ENCODE results near the gene OBSCN. TPM values are rescaled to one million over a fixed set of nuclear protein-coding genes. Genes with fewer than 3 reads are reported as not detected.

Gene OBSCN
- total and polyA plus RNA-seq, 2 of the 13 experiments (the other 11 are each of a cell fraction or from before 2014, with no cell fraction given): 0.20 TPM

DNA sequence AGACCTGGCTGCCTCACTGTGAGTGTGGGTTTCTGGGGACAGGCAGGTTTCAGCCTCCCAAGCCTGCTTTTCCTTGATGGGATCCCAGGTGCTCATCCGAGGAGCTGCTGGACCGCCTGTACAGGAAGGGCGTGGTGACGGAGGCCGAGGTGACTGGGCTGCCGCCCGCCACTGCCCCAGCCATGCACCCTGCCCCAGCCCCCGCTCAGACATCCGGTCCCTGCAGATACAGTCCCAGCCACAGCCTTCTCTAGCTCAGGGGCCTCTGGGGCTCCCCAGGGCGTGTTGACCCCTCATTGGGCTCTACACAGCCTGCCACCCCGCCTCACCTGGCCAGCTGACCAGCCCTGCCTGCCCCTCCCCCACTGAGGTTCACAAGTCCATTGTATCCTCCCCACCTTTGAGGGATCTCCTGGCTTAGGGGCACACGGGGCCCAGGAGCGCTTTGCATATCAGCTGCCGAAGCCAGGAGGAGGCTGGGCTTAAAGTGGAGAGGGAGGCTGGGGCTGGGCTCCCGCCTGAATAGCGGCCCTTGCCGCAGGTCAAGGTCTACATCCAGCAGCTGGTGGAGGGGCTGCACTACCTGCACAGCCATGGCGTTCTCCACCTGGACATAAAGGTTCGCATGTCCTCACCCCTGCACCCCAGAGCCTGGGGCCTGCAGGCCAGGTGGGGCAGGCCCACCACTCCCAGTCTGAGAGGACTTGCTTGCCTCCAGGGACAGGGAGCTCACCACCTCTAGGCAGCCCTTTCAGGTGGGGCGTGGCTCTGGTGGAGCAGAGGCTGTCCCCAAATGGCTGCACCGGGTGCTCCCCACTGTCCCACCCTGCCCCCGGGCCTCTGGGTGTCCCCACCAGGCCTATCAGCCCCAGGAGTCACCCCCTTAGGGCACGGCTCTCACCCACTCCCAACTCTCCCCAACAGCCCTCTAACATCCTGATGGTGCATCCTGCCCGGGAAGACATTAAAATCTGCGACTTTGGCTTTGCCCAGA is 160.3 kb downstream of the OBSCN start (continued):
- TF ChIP-seq, protein P1, sequence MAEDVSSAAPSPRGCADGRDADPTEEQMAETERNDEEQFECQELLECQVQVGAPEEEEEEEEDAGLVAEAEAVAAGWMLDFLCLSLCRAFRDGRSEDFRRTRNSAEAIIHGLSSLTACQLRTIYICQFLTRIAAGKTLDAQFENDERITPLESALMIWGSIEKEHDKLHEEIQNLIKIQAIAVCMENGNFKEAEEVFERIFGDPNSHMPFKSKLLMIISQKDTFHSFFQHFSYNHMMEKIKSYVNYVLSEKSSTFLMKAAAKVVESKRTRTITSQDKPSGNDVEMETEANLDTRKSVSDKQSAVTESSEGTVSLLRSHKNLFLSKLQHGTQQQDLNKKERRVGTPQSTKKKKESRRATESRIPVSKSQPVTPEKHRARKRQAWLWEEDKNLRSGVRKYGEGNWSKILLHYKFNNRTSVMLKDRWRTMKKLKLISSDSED (CRISPR knock-in tag; IDR thresholded peaks at IDR 0.05): no peak
- no peak for TF ChIP-seq TCF12 (IDR thresholded peaks at IDR 0.05)
- no peak for TF ChIP-seq TCF12 (CRISPR knock-in tag; IDR thresholded peaks at IDR 0.05)
- no peak for TF ChIP-seq TAF1 (CRISPR knock-in tag; IDR thresholded peaks at IDR 0.05)
- no peak for TF ChIP-seq ZNF674 (CRISPR knock-in tag; IDR thresholded peaks at IDR 0.05; ENCODE audit: low read depth)
- no peak for TF ChIP-seq HOXA9 (CRISPR knock-in tag; IDR thresholded peaks at IDR 0.05; ENCODE audit: borderline replicate concordance)
- TF ChIP-seq HES4 (CRISPR knock-in tag; IDR thresholded peaks at IDR 0.05; ENCODE audit: borderline replicate concordance): peak; percentile 24; the same call in 1 of the 2 replicates
- TF ChIP-seq ZMYM3 (CRISPR knock-in tag; IDR thresholded peaks at IDR 0.05): peak; percentile 93
- TF ChIP-seq HDAC2 (CRISPR knock-in tag; IDR thresholded peaks at IDR 0.05): no peak
- TF ChIP-seq, protein P2, sequence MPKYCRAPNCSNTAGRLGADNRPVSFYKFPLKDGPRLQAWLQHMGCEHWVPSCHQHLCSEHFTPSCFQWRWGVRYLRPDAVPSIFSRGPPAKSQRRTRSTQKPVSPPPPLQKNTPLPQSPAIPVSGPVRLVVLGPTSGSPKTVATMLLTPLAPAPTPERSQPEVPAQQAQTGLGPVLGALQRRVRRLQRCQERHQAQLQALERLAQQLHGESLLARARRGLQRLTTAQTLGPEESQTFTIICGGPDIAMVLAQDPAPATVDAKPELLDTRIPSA (CRISPR knock-in tag; IDR thresholded peaks at IDR 0.05; ENCODE audit: borderline replicate concordance): no peak
- TF ChIP-seq, protein P3, sequence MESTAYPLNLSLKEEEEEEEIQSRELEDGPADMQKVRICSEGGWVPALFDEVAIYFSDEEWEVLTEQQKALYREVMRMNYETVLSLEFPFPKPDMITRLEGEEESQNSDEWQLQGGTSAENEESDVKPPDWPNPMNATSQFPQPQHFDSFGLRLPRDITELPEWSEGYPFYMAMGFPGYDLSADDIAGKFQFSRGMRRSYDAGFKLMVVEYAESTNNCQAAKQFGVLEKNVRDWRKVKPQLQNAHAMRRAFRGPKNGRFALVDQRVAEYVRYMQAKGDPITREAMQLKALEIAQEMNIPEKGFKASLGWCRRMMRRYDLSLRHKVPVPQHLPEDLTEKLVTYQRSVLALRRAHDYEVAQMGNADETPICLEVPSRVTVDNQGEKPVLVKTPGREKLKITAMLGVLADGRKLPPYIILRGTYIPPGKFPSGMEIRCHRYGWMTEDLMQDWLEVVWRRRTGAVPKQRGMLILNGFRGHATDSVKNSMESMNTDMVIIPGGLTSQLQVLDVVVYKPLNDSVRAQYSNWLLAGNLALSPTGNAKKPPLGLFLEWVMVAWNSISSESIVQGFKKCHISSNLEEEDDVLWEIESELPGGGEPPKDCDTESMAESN (CRISPR knock-in tag; conservative IDR thresholded peaks at IDR 0.05): no peak
- no peak for TF ChIP-seq ZNF382 (CRISPR knock-in tag; IDR thresholded peaks at IDR 0.05; ENCODE audit: borderline replicate concordance)
- no peak for TF ChIP-seq ZNF879 (CRISPR knock-in tag; IDR thresholded peaks at IDR 0.05)
- TF ChIP-seq KDM5A (IDR thresholded peaks at IDR 0.05; ENCODE audit: borderline replicate concordance, low read length): no peak
- TF ChIP-seq ZSCAN25 (CRISPR knock-in tag; IDR thresholded peaks at IDR 0.05): peak; percentile 66; the same call in 1 of the 2 replicates
- TF ChIP-seq ZNF567 (CRISPR knock-in tag; IDR thresholded peaks at IDR 0.05; ENCODE audit: borderline replicate concordance): no peak
- no peak for TF ChIP-seq AHR (CRISPR knock-in tag; IDR thresholded peaks at IDR 0.05)
- TF ChIP-seq, protein P4, sequence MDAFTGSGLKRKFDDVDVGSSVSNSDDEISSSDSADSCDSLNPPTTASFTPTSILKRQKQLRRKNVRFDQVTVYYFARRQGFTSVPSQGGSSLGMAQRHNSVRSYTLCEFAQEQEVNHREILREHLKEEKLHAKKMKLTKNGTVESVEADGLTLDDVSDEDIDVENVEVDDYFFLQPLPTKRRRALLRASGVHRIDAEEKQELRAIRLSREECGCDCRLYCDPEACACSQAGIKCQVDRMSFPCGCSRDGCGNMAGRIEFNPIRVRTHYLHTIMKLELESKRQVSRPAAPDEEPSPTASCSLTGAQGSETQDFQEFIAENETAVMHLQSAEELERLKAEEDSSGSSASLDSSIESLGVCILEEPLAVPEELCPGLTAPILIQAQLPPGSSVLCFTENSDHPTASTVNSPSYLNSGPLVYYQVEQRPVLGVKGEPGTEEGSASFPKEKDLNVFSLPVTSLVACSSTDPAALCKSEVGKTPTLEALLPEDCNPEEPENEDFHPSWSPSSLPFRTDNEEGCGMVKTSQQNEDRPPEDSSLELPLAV (CRISPR knock-in tag; conservative IDR thresholded peaks at IDR 0.05; ENCODE audit: low read depth): no peak
- no peak for TF ChIP-seq AGO1 (IDR thresholded peaks at IDR 0.05; ENCODE audit: low read depth, low read length, poor library complexity, severe bottlenecking)
- TF ChIP-seq JUN (CRISPR knock-in tag; IDR thresholded peaks at IDR 0.05): no peak
- peak; percentile 73 for TF ChIP-seq ADNP (CRISPR knock-in tag; IDR thresholded peaks at IDR 0.05)
- TF ChIP-seq ZNF205 (CRISPR knock-in tag; IDR thresholded peaks at IDR 0.05): peak; percentile 75
